ENCODE measurements around the gene ENTPD8.
A peak's percentile ranks its signal among the peaks of the same experiment; 100 is the strongest.

The ENTPD8 gene

GRCh38 chr9:137448602-137448962 lies 7.4 kb upstream of the ENTPD8 start:
- H3K4me3 ChIP-seq (ENCODE audit: low read length) = no peak overlapping the region
- no peaks in the 10 kb centered on the region for H3K9me3 ChIP-seq (ENCODE audit: insufficient read depth, low read depth, low read length)
- H3K36me3 ChIP-seq (ENCODE audit: insufficient read depth, low read depth, low read length) = peaks cover 12% of the 10 kb centered on the region; the same call in 1 of the 2 replicates
- no peak overlapping the region for H3K9ac ChIP-seq (ENCODE audit: low read depth, low read length)
- no peaks in the 10 kb centered on the region for H3K4me1 ChIP-seq (ENCODE audit: insufficient read depth, low read length)
- no peaks in the 10 kb centered on the region for H3K27me3 ChIP-seq (ENCODE audit: insufficient read depth, low read length)
- no peak overlapping the region for H3K27ac ChIP-seq (ENCODE audit: low read length)

DNA sequence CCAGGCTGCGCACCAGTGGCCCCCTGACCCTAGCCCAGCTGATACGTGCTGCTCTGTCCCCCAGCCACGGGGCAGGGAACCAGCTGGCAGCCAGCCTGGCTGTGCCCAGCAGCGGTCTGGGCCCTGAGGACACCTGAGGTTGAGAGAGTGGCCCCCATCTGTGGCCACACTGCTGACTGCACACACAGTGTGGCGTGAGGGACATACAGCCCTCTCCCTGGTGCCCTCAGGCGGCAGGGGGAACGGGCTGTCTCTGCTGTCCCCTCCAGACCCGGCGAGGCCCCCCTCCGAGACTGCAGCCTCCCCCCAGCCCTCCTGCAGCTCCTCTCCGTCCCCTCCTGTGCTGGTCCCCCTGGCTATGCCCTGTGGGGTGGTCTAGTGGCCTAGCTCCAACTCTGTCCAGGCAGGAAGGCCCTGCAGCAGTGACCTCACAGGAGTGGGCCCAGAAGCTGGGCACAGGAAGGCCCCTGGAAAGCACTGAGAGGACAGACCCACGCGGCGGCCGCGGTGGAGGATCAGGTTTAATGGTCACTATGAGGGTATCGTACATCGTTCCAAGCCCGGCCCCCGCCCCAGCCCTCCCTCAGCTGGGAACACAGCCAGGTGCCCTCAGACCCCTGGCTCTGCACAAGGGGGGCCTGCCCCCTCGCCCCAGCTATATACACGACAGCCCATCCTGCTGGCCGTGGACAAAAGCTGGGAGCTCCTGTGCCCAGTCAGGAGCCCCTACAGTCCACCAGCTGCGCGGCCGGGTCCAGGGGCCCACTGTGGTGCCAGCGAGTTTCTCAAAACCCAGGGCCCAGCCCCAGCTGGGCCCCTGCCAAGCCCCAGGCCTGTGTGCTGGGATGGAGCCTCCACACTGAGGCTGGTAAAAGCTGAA lies 6.8 kb upstream of the ENTPD8 start:
- peaks cover 12% of the 10 kb centered on the region; the same call in 1 of the 2 replicates for H3K36me3 ChIP-seq (ENCODE audit: insufficient read depth, low read depth, low read length)
- no peaks in the 10 kb centered on the region for H3K9me3 ChIP-seq (ENCODE audit: insufficient read depth, low read depth, low read length)
- no peaks in the 10 kb centered on the region for H3K4me1 ChIP-seq (ENCODE audit: insufficient read depth, low read length)
- H3K27me3 ChIP-seq (ENCODE audit: insufficient read depth, low read length) = no peaks in the 10 kb centered on the region; the same call in 1 of the 2 replicates
- no peak overlapping the region for H3K4me3 ChIP-seq (ENCODE audit: low read length)
- no peak overlapping the region for H3K27ac ChIP-seq (ENCODE audit: low read length)
- H3K9ac ChIP-seq (ENCODE audit: low read depth, low read length) = no peak overlapping the region

GRCh38 chr9:137446851-137447471 lies 5.8 kb upstream of the ENTPD8 start:
- peaks cover 12% of the 10 kb centered on the region; the same call in 1 of the 2 replicates for H3K36me3 ChIP-seq (ENCODE audit: insufficient read depth, low read depth, low read length)
- peaks cover 7% of the 10 kb centered on the region; the same call in 1 of the 2 replicates for H3K27me3 ChIP-seq (ENCODE audit: insufficient read depth, low read length)
- no peak overlapping the region for H3K27ac ChIP-seq (ENCODE audit: low read length)
- H3K4me1 ChIP-seq (ENCODE audit: insufficient read depth, low read length) = no peaks in the 10 kb centered on the region
- no peak overlapping the region for H3K4me3 ChIP-seq (ENCODE audit: low read length)
- no peaks in the 10 kb centered on the region for H3K9me3 ChIP-seq (ENCODE audit: insufficient read depth, low read depth, low read length)
- no peak overlapping the region for H3K9ac ChIP-seq (ENCODE audit: low read depth, low read length)

DNA sequence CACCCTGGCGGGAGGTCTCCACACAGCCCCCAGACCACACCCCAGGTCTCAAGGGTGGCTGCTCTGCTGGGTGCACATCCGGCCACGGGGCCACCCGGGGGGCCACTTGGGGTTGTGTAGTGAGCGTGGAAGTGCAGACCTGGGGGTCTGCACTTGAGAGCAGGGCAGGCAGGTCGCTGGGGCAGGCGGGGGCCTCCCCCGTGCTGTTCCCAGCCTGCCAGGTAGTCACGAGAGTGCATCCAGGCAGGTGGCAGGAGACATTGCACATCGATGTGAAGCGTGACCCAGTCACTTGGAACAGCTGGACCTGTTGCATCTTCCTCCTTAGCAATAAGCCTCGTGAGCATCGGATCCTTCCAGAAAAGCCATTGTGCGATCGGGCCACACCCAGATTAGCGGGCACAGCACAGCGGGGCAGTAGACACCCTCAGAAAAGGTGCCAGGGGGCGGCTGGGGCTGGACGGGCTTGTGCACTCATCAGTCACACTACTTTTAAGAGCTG lies 4.8 kb upstream of the ENTPD8 start:
- Histone ChIP-seq H3K27me3 (ENCODE audit: insufficient read depth, low read length) (peaks cover 9% of the 10 kb centered on the region; the same call in 1 of the 2 replicates), H3K27ac (ENCODE audit: low read length) (no peak overlapping the region), H3K4me3 (ENCODE audit: low read length) (no peak overlapping the region), H3K9ac (ENCODE audit: low read depth, low read length) (no peak overlapping the region), H3K9me3 (ENCODE audit: insufficient read depth, low read depth, low read length) (no peaks in the 10 kb centered on the region), H3K4me1 (ENCODE audit: insufficient read depth, low read length) (no peaks in the 10 kb centered on the region), H3K36me3 (ENCODE audit: insufficient read depth, low read depth, low read length) (peaks cover 12% of the 10 kb centered on the region; the same call in 1 of the 2 replicates)

DNA sequence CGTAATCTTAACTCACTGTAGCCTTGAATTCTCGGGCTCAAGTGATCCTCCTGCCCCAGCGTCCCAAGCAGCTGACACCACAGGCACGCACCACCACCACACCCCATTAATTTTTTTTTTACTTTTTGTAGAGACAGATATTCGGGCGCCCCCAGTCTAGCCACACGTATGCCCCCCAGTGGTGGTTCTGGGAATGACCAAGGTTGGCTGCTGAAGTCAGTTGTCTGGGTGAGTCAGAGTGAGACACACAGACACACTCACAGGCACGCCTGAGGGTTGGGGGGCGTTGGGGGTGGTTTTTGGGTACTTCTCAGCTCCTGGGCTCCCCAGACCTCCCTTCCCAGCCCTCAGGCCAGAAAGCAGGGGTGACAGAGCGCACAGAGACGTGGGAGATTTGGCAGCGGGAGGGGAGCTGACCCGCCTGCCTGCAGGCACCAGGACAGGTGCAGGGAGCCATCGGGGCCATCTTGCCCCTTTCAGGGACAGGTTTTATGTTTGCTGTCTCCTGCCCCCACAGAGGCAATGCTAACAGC lies 4.2 kb upstream of the ENTPD8 start:
- Histone ChIP-seq H3K4me1 (ENCODE audit: insufficient read depth, low read length) (no peaks in the 10 kb centered on the region), H3K9ac (ENCODE audit: low read depth, low read length) (no peak overlapping the region)

GRCh38 chr9:137444106-137444790 lies 3.1 kb upstream of the ENTPD8 start:
- Histone ChIP-seq H3K9me3 (ENCODE audit: insufficient read depth, low read depth, low read length) (no peaks in the 10 kb centered on the region), H3K27me3 (ENCODE audit: insufficient read depth, low read length) (peaks cover 9% of the 10 kb centered on the region; the same call in 1 of the 2 replicates), H3K27ac (ENCODE audit: low read length) (no peak overlapping the region), H3K9ac (ENCODE audit: low read depth, low read length) (no peak overlapping the region), H3K4me3 (ENCODE audit: low read length) (no peak overlapping the region), H3K4me1 (ENCODE audit: insufficient read depth, low read length) (no peaks in the 10 kb centered on the region), H3K36me3 (ENCODE audit: insufficient read depth, low read depth, low read length) (peaks cover 4% of the 10 kb centered on the region; the same call in 1 of the 2 replicates)

More for the DNA sequence above, 4.2 kb upstream of the ENTPD8 start:
- Histone ChIP-seq H3K9me3 (ENCODE audit: insufficient read depth, low read depth, low read length) (no peaks in the 10 kb centered on the region), H3K27me3 (ENCODE audit: insufficient read depth, low read length) (peaks cover 9% of the 10 kb centered on the region; the same call in 1 of the 2 replicates), H3K36me3 (ENCODE audit: insufficient read depth, low read depth, low read length) (peaks cover 12% of the 10 kb centered on the region; the same call in 1 of the 2 replicates), H3K27ac (ENCODE audit: low read length) (no peak overlapping the region), H3K4me3 (ENCODE audit: low read length) (no peak overlapping the region; the same call in 1 of the 2 replicates)

GRCh38 chr9:137441935-137442321 lies 771 bp upstream of the ENTPD8 start:
- no peak overlapping the region for H3K27ac ChIP-seq (ENCODE audit: low read length)

GRCh38 chr9:137439158-137439714 lies 1.9 kb downstream of the ENTPD8 start:
- Histone ChIP-seq H3K9ac (ENCODE audit: low read depth, low read length) (no peak overlapping the region), H3K36me3 (ENCODE audit: insufficient read depth, low read depth, low read length) (no peaks in the 10 kb centered on the region), H3K4me1 (ENCODE audit: insufficient read depth, low read length) (no peaks in the 10 kb centered on the region), H3K4me3 (ENCODE audit: low read length) (no peak overlapping the region), H3K27ac (ENCODE audit: low read length) (no peak overlapping the region), H3K9me3 (ENCODE audit: insufficient read depth, low read depth, low read length) (no peaks in the 10 kb centered on the region), H3K27me3 (ENCODE audit: insufficient read depth, low read length) (peaks cover 9% of the 10 kb centered on the region; the same call in 1 of the 2 replicates)

More at GRCh38 chr9:137441935-137442321, 771 bp upstream of the ENTPD8 start:
- H3K4me3 ChIP-seq (ENCODE audit: low read length) = peak overlapping the region; percentile 57
- H3K9me3 ChIP-seq (ENCODE audit: insufficient read depth, low read depth, low read length) = no peaks in the 10 kb centered on the region
- peaks cover 9% of the 10 kb centered on the region; the same call in 1 of the 2 replicates for H3K27me3 ChIP-seq (ENCODE audit: insufficient read depth, low read length)
- H3K4me1 ChIP-seq (ENCODE audit: insufficient read depth, low read length) = no peaks in the 10 kb centered on the region
- no peaks in the 10 kb centered on the region for H3K36me3 ChIP-seq (ENCODE audit: insufficient read depth, low read depth, low read length)
- no peak overlapping the region for H3K9ac ChIP-seq (ENCODE audit: low read depth, low read length)

DNA sequence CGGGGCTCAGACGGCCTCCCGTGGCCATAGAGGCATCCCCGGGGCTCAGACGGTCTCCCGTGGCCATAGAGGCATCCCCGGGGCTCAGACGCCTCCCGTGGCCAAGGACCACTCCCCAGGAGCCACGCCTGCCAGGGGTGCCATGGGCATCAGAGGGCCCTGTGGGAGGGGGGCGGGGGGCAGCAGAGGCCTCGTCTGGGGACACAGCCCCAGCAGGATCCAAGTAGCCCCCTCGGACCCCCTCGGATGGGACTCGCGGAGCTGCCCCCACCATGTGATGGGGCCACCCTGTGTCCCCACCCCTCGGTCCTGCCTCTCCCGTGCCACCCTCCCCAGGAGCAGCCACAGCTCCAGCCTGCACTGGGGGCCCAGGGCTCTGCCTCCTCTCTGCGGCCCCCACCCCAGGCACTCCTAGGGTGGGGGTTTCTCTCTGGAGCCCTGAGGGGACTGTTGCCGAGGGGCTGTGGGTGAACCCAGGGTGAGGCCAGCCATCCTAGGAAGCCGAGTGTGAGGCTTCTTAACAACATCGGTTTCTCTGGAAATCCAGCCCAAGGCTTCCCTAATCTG lies 2.5 kb downstream of the ENTPD8 start:
- H3K27ac ChIP-seq (ENCODE audit: low read length) = no peak overlapping the region
- no peak overlapping the region for H3K9ac ChIP-seq (ENCODE audit: low read depth, low read length)
- H3K36me3 ChIP-seq (ENCODE audit: insufficient read depth, low read depth, low read length) = no peaks in the 10 kb centered on the region
- H3K4me1 ChIP-seq (ENCODE audit: insufficient read depth, low read length) = no peaks in the 10 kb centered on the region
- no peak overlapping the region for H3K4me3 ChIP-seq (ENCODE audit: low read length)
- peaks cover 9% of the 10 kb centered on the region; the same call in 1 of the 2 replicates for H3K27me3 ChIP-seq (ENCODE audit: insufficient read depth, low read length)
- no peaks in the 10 kb centered on the region for H3K9me3 ChIP-seq (ENCODE audit: insufficient read depth, low read depth, low read length)

GRCh38 chr9:137437691-137438590 lies 3.2 kb downstream of the ENTPD8 start:
- Histone ChIP-seq H3K27ac (ENCODE audit: low read length) (no peak overlapping the region), H3K9me3 (ENCODE audit: insufficient read depth, low read depth, low read length) (no peaks in the 10 kb centered on the region), H3K4me1 (ENCODE audit: insufficient read depth, low read length) (no peaks in the 10 kb centered on the region), H3K4me3 (ENCODE audit: low read length) (no peak overlapping the region), H3K9ac (ENCODE audit: low read depth, low read length) (no peak overlapping the region), H3K27me3 (ENCODE audit: insufficient read depth, low read length) (peaks cover 9% of the 10 kb centered on the region; the same call in 1 of the 2 replicates), H3K36me3 (ENCODE audit: insufficient read depth, low read depth, low read length) (no peaks in the 10 kb centered on the region)

All from iPS-20b (cell line).